ENCODE measurements around the gene SRGAP3. TPM values are rescaled to one million over a fixed set of nuclear protein-coding genes. Genes with fewer than 3 reads are reported as not detected.

SRGAP3 gene
- total and polyA plus RNA-seq, 2 donors (not counting 1 experiment from before 2014, with no cell fraction given) = 0.92 to 12.4 TPM

DNA sequence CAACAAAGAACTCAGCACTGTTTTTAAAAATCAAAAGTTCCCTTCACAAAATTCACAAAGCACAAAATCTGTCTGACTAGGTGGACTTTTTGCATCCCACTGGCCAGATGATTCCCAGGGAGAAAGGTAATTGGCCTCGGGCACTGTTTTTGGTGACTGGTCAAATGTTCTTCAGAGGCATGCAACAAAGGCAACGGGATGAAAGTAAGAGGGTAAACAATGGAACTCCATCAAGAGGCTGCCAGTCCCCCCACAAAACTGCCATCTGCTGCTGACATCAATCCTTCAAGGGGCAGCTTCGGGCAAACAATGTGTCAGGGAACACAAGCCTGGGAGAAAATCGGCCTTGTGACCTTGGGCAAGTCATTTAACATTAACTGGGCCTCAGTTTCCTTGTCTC, 3.3 kb downstream of the SRGAP3 start:
- no peak overlapping the region for H3K4me2 ChIP-seq (ENCODE audit: extremely low read depth, insufficient read depth, low read length)
- H3K4me1 ChIP-seq (ENCODE audit: control insufficient read depth, extremely low read depth, insufficient read depth, low read length) = no peaks in the 10 kb centered on the region
- no peaks in the 10 kb centered on the region for H4K20me1 ChIP-seq (ENCODE audit: control insufficient read depth, extremely low read depth, insufficient read depth, low read length)
- no peak overlapping the region for H3K4me3 ChIP-seq (replicated peaks in 1 of 4; ENCODE audit: control extremely low read depth in 1 of 4, insufficient read depth in 1 of 4, low read depth in 3 of 4, low read length in 4 of 4)
- TF ChIP-seq EZH2 (IDR thresholded peaks at IDR 0.05; ENCODE audit: low read length, missing control alignments) = no peak
- TF ChIP-seq, protein P1, sequence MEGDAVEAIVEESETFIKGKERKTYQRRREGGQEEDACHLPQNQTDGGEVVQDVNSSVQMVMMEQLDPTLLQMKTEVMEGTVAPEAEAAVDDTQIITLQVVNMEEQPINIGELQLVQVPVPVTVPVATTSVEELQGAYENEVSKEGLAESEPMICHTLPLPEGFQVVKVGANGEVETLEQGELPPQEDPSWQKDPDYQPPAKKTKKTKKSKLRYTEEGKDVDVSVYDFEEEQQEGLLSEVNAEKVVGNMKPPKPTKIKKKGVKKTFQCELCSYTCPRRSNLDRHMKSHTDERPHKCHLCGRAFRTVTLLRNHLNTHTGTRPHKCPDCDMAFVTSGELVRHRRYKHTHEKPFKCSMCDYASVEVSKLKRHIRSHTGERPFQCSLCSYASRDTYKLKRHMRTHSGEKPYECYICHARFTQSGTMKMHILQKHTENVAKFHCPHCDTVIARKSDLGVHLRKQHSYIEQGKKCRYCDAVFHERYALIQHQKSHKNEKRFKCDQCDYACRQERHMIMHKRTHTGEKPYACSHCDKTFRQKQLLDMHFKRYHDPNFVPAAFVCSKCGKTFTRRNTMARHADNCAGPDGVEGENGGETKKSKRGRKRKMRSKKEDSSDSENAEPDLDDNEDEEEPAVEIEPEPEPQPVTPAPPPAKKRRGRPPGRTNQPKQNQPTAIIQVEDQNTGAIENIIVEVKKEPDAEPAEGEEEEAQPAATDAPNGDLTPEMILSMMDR (conservative IDR thresholded peaks at IDR 0.05 in 1 of 2, IDR thresholded peaks at IDR 0.05 in 1 of 2; ENCODE audit: low read depth in 1 of 2, low read length in 2 of 2) = no peak
- no peaks in the 10 kb centered on the region for H3K79me2 ChIP-seq (ENCODE audit: control insufficient read depth, insufficient read depth, low read length)
- no peak overlapping the region for H3K9ac ChIP-seq (ENCODE audit: insufficient read depth, low read length)
- H2AFZ ChIP-seq (ENCODE audit: low read length) = no peak overlapping the region
- no peak for DNase-seq (ENCODE audit: low read depth in 2 of 2)
- no peaks in the 10 kb centered on the region for H3K9me3 ChIP-seq (ENCODE audit: control insufficient read depth, insufficient read depth, low read depth, low read length)
- no peaks in the 10 kb centered on the region for H3K36me3 ChIP-seq (ENCODE audit: control insufficient read depth, insufficient read depth, low read length)
- H3K27me3 ChIP-seq (ENCODE audit: control insufficient read depth, insufficient read depth, low read length) = peaks cover 5% of the 10 kb centered on the region
- no peak overlapping the region for H3K27ac ChIP-seq (ENCODE audit: insufficient read depth, low read length)

DNA sequence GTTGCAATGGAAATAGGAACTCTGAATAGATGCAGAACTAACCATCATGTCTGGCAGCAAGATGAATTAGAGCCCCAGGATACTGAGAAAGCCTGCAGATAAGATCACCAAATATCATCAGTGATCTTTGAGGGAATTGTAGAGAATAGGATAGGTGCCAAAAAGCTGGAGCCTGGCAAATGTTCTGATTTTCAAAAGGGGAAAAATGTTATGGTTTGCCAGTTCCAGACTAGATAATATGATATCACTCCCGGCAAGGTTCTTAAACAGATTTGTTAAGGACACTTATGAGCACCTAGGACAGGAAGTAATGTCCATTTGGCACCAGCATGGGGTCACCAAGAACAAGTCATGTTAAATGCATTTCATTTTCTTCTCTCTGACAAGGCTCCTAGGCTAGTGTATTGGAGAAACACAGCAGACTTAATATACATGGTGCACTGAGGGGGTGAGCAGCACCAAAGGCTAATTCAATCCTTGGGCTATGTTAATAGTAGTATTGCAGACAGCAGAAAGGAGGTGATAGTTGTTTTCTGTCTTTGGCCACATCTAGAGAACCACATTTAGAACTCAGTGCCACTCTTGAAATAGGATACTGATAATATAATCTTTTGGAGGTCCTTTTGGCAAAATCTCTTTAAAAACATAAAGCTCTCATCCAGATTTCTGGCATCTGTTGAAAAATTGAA, 4.8 kb downstream of the SRGAP3 start:
- no peak for TF ChIP-seq EZH2 (IDR thresholded peaks at IDR 0.05; ENCODE audit: low read length, missing control alignments)
- TF ChIP-seq, protein P1 (conservative IDR thresholded peaks at IDR 0.05 in 1 of 2, IDR thresholded peaks at IDR 0.05 in 1 of 2; ENCODE audit: low read depth in 1 of 2, low read length in 2 of 2) = no peak
- peaks cover 5% of the 10 kb centered on the region for H3K27me3 ChIP-seq (ENCODE audit: control insufficient read depth, insufficient read depth, low read length)
- DNase-seq (ENCODE audit: low read depth in 2 of 2) = no peak
- no peaks in the 10 kb centered on the region for H3K9me3 ChIP-seq (ENCODE audit: control insufficient read depth, insufficient read depth, low read depth, low read length)
- no peak overlapping the region for H3K27ac ChIP-seq (ENCODE audit: insufficient read depth, low read length)
- no peak overlapping the region for H2AFZ ChIP-seq (ENCODE audit: low read length)
- H3K4me3 ChIP-seq (replicated peaks in 1 of 4; ENCODE audit: control extremely low read depth in 1 of 4, insufficient read depth in 1 of 4, low read depth in 3 of 4, low read length in 4 of 4) = no peak overlapping the region
- H3K36me3 ChIP-seq (ENCODE audit: control insufficient read depth, insufficient read depth, low read length) = no peaks in the 10 kb centered on the region
- H3K9ac ChIP-seq (ENCODE audit: insufficient read depth, low read length) = no peak overlapping the region
- no peaks in the 10 kb centered on the region for H3K4me1 ChIP-seq (ENCODE audit: control insufficient read depth, extremely low read depth, insufficient read depth, low read length)
- no peaks in the 10 kb centered on the region for H4K20me1 ChIP-seq (ENCODE audit: control insufficient read depth, extremely low read depth, insufficient read depth, low read length)
- H3K79me2 ChIP-seq (ENCODE audit: control insufficient read depth, insufficient read depth, low read length) = no peaks in the 10 kb centered on the region
- no peak overlapping the region for H3K4me2 ChIP-seq (ENCODE audit: extremely low read depth, insufficient read depth, low read length)

DNA sequence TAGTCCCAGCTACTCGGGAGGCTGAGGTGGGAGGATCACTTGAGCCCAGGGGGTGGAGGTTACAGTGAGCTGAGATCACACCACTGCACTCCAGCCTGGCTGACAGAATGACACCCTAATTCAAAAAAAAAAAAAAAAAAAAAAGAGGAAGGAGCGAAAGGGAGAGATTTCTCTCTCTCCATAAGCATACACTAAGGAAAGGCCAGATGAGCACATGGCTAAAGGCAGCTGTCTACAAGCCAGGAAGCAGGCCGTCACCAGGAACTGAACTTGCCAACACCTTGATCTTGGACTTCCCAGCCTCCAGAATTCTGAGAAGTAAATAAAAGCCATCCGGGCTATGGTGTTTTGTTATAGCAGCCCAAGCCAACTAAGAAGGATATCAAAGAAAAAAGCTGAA, 7.5 kb downstream of the SRGAP3 start:
- DNase-seq (ENCODE audit: low read depth in 2 of 2) = no peak
- H3K36me3 ChIP-seq (ENCODE audit: control insufficient read depth, insufficient read depth, low read length) = no peaks in the 10 kb centered on the region
- no peak overlapping the region for H3K4me2 ChIP-seq (ENCODE audit: extremely low read depth, insufficient read depth, low read length)
- TF ChIP-seq, protein P1 (conservative IDR thresholded peaks at IDR 0.05 in 1 of 2, IDR thresholded peaks at IDR 0.05 in 1 of 2; ENCODE audit: low read depth in 1 of 2, low read length in 2 of 2) = no peak
- no peak for TF ChIP-seq EZH2 (IDR thresholded peaks at IDR 0.05; ENCODE audit: low read length, missing control alignments)
- no peak overlapping the region for H2AFZ ChIP-seq (ENCODE audit: low read length)
- H3K27me3 ChIP-seq (ENCODE audit: control insufficient read depth, insufficient read depth, low read length) = peaks cover 2% of the 10 kb centered on the region
- H3K9ac ChIP-seq (ENCODE audit: insufficient read depth, low read length) = no peak overlapping the region
- no peaks in the 10 kb centered on the region for H4K20me1 ChIP-seq (ENCODE audit: control insufficient read depth, extremely low read depth, insufficient read depth, low read length)
- no peaks in the 10 kb centered on the region for H3K9me3 ChIP-seq (ENCODE audit: control insufficient read depth, insufficient read depth, low read depth, low read length)
- no peak overlapping the region for H3K27ac ChIP-seq (ENCODE audit: insufficient read depth, low read length)
- no peaks in the 10 kb centered on the region for H3K4me1 ChIP-seq (ENCODE audit: control insufficient read depth, extremely low read depth, insufficient read depth, low read length)
- H3K79me2 ChIP-seq (ENCODE audit: control insufficient read depth, insufficient read depth, low read length) = no peaks in the 10 kb centered on the region
- no peak overlapping the region for H3K4me3 ChIP-seq (replicated peaks in 1 of 4; ENCODE audit: control extremely low read depth in 1 of 4, insufficient read depth in 1 of 4, low read depth in 3 of 4, low read length in 4 of 4)
